ENCODE results near the gene NCKAP5.

DNA sequence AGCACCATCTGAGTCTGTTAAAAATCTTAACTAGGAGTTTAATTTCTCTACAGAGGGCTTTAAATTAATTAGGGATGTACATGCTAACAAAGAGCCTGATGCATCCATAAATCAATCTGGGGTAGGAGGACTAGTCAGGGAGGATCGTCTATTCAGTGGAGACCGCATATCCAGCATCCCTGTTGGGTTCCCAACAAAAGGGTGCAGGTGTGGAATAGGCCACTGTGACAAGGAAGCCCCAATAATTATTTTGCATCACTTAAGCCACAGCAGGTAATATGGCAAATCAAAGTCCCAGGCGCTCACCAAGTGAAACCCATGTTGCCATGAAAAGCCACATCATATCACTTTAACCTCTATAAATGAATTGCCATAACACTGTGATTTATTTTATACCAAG is 392.3 kb downstream of the NCKAP5 start:
- TF ChIP-seq POLR2A (IDR thresholded peaks at IDR 0.05) (no peak), POLR2AphosphoS5 (IDR thresholded peaks at IDR 0.05; ENCODE audit: insufficient read depth in 1 of 2, low read depth in 1 of 2) (no peak)
- TF ChIP-seq, protein P1, sequence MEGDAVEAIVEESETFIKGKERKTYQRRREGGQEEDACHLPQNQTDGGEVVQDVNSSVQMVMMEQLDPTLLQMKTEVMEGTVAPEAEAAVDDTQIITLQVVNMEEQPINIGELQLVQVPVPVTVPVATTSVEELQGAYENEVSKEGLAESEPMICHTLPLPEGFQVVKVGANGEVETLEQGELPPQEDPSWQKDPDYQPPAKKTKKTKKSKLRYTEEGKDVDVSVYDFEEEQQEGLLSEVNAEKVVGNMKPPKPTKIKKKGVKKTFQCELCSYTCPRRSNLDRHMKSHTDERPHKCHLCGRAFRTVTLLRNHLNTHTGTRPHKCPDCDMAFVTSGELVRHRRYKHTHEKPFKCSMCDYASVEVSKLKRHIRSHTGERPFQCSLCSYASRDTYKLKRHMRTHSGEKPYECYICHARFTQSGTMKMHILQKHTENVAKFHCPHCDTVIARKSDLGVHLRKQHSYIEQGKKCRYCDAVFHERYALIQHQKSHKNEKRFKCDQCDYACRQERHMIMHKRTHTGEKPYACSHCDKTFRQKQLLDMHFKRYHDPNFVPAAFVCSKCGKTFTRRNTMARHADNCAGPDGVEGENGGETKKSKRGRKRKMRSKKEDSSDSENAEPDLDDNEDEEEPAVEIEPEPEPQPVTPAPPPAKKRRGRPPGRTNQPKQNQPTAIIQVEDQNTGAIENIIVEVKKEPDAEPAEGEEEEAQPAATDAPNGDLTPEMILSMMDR (IDR thresholded peaks at IDR 0.05), result no peak

Data from vagina (tissue), 2 donors.